Fibroblast of mammary gland (primary cell): Measurements from ENCODE around the gene CLDN7.

Source experiments
- DNase-seq: peaks from one replicate; pipeline ENCODE4 v3.0.0-alpha.2; 2010; ENCODE audit warnings: low read depth
- H3K4me3 ChIP-seq: 2 replicates; pipeline ENCODE4 v1.5.1; 2011; ENCODE audit warnings: low read depth, mild to moderate bottlenecking, low read length, moderate library complexity; ENCODE audit not compliant: control insufficient read depth
- TF ChIP-seq, protein P1 (sequence below): conservative IDR thresholded peaks from 2 replicates; pipeline ENCODE4 v1.5.1; 2011; ENCODE audit warnings: low read depth, low read length, inconsistent platforms; ENCODE audit not compliant: control insufficient read depth, insufficient read depth

Gene CLDN7

DNA sequence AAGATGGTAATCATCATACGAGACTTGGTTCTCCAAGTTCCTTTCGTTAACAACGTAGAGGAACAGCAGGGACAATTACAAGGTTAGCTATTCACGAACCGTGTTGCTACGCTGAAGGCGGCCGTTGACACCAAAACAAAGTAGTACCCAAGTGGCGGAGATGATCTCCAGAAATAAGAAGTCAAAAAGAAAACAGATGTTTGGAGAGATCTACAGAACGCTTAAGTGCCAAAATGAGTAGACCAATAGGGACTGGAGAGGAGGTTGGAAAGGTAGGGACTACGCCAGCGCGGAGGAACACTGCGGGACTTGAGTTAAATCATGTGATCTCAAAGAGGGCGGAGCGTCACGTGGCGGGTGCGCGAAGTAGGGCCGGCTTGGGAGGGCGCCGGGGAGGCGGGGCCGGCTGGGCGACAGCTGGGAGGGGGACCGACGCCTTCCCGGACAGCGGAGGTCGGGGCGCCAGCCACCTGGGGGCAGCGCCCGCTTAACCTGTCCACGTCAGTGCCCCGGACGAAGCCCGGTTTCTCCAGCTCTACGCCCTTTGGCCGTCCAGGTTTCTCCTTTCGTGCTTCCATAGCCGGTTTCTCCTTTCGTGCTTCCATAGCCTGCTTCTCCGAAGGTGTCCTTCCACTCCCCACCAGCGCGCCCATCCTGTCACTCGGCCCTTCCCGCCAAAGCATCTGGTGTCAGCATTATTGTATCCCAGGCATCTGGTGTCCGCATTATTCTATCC lies 19.4 kb downstream of the CLDN7 start:
- TF ChIP-seq, protein P1, sequence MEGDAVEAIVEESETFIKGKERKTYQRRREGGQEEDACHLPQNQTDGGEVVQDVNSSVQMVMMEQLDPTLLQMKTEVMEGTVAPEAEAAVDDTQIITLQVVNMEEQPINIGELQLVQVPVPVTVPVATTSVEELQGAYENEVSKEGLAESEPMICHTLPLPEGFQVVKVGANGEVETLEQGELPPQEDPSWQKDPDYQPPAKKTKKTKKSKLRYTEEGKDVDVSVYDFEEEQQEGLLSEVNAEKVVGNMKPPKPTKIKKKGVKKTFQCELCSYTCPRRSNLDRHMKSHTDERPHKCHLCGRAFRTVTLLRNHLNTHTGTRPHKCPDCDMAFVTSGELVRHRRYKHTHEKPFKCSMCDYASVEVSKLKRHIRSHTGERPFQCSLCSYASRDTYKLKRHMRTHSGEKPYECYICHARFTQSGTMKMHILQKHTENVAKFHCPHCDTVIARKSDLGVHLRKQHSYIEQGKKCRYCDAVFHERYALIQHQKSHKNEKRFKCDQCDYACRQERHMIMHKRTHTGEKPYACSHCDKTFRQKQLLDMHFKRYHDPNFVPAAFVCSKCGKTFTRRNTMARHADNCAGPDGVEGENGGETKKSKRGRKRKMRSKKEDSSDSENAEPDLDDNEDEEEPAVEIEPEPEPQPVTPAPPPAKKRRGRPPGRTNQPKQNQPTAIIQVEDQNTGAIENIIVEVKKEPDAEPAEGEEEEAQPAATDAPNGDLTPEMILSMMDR, result no peak
- peak; percentile 95 for DNase-seq
- peak overlapping the region; percentile 74 for H3K4me3 ChIP-seq

DNA sequence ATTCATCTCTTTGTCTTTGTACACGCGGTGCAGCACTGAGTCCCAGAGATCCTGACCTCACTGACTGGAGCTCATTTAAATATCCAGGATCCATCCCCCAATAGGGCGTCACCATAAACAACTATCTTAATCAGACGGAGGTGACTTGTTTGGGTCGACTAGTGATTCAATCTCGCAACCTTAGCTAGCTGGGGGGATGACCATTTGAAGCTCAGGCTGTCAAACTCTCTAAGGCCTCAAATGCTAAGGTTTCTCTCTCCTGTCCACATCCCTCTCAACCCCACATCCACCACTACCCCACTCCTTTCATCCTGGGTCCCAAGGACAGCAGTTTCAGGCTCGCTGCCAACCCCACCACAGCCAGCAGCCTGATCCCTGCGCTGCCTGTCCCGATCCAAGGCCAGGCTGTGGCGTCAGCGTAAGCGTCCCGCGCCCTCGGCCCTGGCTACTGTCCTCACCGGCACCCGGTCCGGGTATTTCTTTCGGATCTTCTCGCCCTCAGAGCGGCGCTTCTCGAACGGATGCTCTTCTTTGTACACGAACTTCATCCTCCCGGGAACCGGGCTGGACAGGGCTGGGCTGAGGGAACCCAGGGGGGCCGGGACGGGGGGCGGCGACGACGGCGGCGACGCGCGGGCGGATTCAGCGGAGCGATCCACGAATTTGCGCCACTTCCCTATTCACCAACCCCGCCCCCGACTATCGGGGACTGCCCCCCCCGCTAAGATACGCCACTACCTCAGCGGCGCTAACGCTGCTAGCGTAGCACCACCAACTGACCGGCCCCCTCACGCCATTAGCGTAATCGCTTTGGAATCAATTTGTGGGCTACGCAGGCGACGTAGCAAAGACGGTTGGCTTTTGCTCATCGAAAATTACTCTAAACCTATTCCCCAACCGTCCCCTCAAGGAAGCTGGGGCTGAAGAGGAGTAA lies 20.2 kb downstream of the CLDN7 start, which contains the start of gene GABARAP:
Gene GABARAP, minus strand, starts transcription at position 667 of the 934 bp plus-strand sequence. Its CDS starts 119 bp downstream, at position 548.
- TF ChIP-seq, protein P1, result no peak
- H3K4me3 ChIP-seq, result peak within 1 kb of the TSS; percentile 74
- DNase-seq, result peak; percentile 90

DNA sequence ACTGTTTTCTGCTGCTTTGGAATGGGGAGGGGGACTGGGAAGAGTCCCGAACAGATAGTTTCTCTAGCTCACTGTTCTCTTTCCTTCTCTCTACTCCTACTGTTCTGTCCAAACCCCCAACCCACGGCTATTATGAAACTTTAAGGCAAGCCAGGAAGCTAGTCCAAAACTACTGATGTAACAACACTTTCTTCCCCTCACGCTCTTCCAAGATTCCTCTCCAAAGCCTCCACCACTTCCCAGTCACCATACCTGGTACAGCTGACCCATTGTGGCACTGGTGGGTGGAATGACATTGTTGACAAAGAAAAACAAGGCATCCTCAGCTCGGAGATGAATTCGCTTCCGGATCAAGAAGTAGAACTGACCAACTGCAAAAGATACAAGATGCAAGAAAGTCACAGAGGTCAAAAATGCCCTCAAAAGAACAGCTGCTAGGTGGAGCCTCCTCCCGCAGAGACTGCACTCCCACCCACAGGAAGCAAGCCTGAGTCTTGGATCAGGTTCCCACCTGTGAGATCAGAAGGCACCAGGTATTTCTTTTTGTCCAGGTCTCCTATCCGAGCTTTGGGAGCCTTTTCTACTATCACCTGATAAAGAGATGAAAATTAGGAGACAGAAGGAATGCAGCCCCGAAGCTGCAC lies 21.1 kb downstream of the CLDN7 start:
- DNase-seq, result no peak
- peak overlapping the region; percentile 74 for H3K4me3 ChIP-seq
- TF ChIP-seq, protein P1, result no peak

DNA sequence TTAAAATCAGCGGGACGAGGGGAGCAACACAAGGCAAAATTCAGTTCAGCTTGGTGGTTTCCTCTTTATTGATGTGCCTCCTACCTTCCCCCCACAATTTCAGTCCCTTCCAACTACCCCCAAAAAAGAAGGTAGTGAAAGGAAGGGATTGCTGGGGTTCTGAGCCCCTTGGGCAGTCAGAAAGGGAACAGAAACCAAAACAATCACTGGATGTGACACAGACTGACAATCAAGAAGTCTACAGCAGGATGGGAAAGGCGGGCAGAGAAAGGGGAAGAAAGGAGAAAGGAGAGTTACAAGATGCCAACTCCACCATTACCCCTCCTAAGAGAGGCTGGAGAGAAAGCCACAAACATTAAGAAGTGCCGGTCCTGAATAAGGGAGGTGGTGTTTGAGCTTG lies 21.9 kb downstream of the CLDN7 start:
- peak overlapping the region; percentile 74 for H3K4me3 ChIP-seq
- TF ChIP-seq, protein P1, result no peak

DNA sequence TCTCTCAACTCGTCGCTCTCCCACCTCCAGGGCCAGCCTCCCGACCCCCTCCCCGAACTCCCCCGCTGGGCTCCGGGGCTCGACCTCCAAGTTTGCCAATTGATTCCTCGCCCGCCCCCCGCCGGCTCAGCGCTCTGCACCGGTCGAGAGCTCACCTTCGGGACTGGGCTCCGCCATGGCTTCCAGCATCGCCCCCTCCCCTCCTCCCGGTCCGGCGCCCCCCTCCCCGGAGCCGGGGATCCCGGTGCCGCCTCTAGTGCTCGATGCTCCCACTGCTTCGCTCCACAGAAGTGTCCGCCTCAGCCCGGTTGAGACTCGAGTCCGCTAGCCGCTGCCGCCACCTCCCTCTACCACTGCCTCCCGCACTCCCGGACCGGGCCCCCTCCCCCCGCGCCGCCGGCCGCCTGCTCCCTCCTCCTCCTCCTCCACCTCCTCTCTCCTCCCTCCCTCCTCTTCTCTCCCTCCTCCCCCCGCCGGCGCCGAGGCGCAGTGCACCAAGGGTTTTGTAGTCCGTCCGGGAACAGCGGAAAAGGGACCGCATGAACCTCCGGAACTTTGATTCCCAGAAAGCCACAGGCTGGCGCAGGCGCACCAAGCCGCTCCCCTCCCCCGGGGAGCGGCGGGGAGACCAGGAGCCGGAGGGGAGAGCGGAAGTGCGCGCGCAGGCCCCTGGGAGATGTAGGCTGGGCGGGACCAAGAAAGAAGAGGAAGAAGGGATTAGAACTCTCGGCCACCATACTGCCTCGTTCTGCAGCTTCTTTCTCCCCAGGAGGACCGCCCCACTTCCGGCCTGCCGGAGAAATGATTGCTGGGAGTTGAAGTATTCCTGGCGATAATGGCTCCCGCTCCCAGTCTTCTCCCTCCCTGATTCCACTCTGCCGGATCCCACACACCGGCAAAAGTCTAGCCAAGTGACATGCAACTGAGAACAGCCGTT lies 22.9 kb downstream of the CLDN7 start, which contains the start of gene PHF23:
Gene PHF23, minus strand, starts transcription at position 367 of the 937 bp plus-strand sequence. Its CDS starts 178 bp downstream, at position 189.
- TF ChIP-seq, protein P1, result no peak

More for the DNA sequence above, 21.9 kb downstream of the CLDN7 start:
- DNase-seq, result no peak

More for the DNA sequence above, 22.9 kb downstream of the CLDN7 start, which contains the start of gene PHF23:
- peak within 1 kb of the TSS; percentile 97 for H3K4me3 ChIP-seq
- DNase-seq, result peak; percentile 99
